ENCODE data around the gene KRT6B. TPM values are rescaled to one million over a fixed set of nuclear protein-coding genes. Genes with fewer than 3 reads are reported as not detected.
"Not testable (repeated sequence)": the region's sequence is repeated elsewhere in the genome, so short reads cannot be mapped to it uniquely, and the experiment has no call there.

The KRT6B gene
- not detected for total RNA-seq

DNA sequence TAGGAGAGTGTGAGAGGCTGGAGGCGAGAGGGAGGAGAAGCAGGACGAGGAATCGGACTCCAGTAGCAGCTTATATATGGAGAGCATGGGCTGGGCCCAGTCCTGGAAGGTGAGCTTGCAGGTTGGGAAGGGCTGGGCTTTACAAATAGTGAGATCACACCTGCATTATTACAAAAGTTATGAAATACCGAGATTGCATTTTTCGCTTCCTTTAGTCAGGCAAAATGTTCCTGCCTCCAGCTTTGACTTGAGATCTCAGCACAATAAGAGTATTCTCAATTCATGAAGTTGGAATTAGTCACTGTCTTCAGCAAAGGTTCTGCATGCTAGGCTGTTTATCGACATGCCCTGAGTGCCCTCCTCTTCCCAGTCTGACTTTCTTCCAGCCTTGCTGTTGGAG is at the start of gene KRT6B:
Gene KRT6B (minus strand): TSS at position 46 of the 400 bp plus-strand sequence. CDS start 68 bp downstream, outside the sequence.
- 60 to 77% methylated on average over 6 of the region's 6 CpGs for WGBS, 2 donors
- no peak for TF ChIP-seq POLR2A (IDR thresholded peaks at IDR 0.05)
- TF ChIP-seq, protein P1, sequence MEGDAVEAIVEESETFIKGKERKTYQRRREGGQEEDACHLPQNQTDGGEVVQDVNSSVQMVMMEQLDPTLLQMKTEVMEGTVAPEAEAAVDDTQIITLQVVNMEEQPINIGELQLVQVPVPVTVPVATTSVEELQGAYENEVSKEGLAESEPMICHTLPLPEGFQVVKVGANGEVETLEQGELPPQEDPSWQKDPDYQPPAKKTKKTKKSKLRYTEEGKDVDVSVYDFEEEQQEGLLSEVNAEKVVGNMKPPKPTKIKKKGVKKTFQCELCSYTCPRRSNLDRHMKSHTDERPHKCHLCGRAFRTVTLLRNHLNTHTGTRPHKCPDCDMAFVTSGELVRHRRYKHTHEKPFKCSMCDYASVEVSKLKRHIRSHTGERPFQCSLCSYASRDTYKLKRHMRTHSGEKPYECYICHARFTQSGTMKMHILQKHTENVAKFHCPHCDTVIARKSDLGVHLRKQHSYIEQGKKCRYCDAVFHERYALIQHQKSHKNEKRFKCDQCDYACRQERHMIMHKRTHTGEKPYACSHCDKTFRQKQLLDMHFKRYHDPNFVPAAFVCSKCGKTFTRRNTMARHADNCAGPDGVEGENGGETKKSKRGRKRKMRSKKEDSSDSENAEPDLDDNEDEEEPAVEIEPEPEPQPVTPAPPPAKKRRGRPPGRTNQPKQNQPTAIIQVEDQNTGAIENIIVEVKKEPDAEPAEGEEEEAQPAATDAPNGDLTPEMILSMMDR (IDR thresholded peaks at IDR 0.05): no peak
- no peaks in the 10 kb centered on the region for H3K36me3 ChIP-seq (replicated peaks in 1 of 2; ENCODE audit: insufficient read depth in 1 of 2, low read depth in 2 of 2)
- peak; percentile 21 for ATAC-seq
- H3K27ac ChIP-seq: peak within 1 kb of the TSS in 2 of 4 donors; percentile 24 to 41
- no peaks in the 10 kb centered on the region for H3K27me3 ChIP-seq
- no peak within 1 kb of the TSS for H3K4me3 ChIP-seq
- H3K9me3 ChIP-seq: no peaks in the 10 kb centered on the region
- intact Hi-C loops (cut with DNase I): no loop called here
- no peaks in the 10 kb centered on the region for H3K4me1 ChIP-seq
- no peak for DNase-seq

DNA sequence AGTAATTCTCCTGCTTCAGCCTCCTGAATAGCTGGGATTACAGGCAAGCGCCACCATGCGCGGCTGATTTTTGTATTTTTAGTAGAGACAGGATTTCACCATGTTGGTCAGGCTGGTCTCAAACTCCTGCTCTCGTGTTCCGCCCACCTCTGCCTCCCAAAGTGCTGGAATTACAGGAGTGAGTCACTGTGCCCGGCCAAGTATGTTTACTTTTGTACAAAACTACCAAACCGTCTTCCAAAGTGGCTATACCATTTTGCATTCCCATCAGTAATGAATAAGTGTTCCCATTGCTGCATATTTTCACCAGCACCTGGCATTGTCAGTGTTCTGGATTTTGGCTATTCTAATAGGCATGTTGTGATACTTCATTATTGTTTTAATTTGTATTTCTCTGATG is 49.5 kb upstream of the KRT6B start:
- Histone ChIP-seq H3K9me3 (no peaks in the 10 kb centered on the region), H3K27me3 (no peaks in the 10 kb centered on the region), H3K4me1 (no peaks in the 10 kb centered on the region), H3K27ac (no peak overlapping the region), H3K4me3 (no peak overlapping the region), H3K36me3 (replicated peaks in 1 of 2; ENCODE audit: insufficient read depth in 1 of 2, low read depth in 2 of 2) (no peaks in the 10 kb centered on the region)
- intact Hi-C loops (cut with DNase I): no loop called here
- DNase-seq: no peak
- 71 to 85% methylated on average over 7 of the region's 7 CpGs for WGBS, 2 donors
- TF ChIP-seq POLR2A (IDR thresholded peaks at IDR 0.05): no peak
- TF ChIP-seq, protein P1 (IDR thresholded peaks at IDR 0.05): no peak
- no peak for ATAC-seq

DNA sequence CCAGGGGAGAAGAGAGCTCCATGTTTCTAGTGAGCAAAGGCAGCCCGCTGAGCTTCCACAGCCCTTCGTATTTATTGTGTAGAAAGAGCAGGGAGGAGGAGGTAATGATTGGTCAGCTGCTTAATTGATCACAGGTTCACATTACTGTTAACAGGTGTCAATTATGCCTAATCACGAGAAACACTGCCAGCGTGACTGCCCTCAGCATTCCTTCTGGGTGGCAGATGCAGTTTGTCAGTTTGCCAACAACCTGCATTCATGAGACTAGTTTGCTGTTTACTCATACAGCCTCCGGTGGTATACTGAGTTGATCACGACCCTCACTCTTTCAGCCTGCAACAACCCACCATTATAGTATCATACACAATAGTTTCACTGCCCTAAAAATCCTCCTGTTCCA is 48.6 kb upstream of the KRT6B start:
- H3K27ac ChIP-seq: not testable (repeated sequence)
- 40 to 44% methylated on average over 6 of the region's 6 CpGs for WGBS, 2 donors

DNA sequence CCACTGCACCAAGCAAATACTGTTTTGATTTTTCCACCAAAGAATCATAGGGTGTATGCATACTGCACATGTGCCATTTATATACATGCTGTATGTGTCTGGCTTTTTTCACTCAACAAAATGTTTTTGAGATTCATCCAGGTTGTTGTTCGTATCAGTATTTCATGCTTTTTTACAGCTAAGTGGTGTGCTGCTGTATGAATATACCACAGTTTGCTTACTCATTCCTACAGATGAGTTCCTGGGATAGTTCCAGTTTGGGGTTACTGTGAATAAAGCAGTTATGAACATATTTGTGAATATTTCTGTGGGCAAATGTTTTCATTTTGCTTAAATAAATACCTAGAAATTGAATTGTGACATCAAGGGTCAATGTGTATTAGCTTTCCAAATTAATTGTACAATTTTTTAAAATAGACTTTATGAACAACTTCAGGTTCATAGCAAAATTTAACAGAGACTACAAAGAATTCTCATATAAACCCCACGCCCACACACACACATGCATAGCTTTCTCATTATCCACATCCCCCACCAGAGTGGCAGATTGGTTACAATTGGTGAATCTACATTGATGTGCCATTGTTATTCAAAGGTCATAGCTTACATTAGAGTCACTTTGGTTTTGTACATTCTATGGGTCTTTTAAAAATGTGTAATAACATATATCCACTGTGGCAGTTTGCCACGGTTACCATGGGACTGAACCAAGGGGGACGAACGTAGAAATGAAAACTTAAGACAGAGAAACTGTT is 48.0 kb upstream of the KRT6B start:
- ATAC-seq (no peak), DNase-seq (no peak)
- Histone ChIP-seq H3K4me3 (no peak overlapping the region), H3K9me3 (no peaks in the 10 kb centered on the region), H3K27ac (no peak overlapping the region), H3K4me1 (no peaks in the 10 kb centered on the region), H3K27me3 (no peaks in the 10 kb centered on the region), H3K36me3 (replicated peaks in 1 of 2; ENCODE audit: insufficient read depth in 1 of 2, low read depth in 2 of 2) (no peaks in the 10 kb centered on the region)
- TF ChIP-seq, protein P1 (IDR thresholded peaks at IDR 0.05): no peak
- no peak for TF ChIP-seq POLR2A (IDR thresholded peaks at IDR 0.05)
- WGBS, 2 donors: 71% methylated on average over 5 of the region's 5 CpGs
- intact Hi-C loops (cut with DNase I): no loop called here

More for the DNA sequence above, 48.6 kb upstream of the KRT6B start:
- intact Hi-C loops (cut with DNase I); H3K4me1 ChIP-seq; H3K4me3 ChIP-seq; H3K27me3 ChIP-seq; ATAC-seq; H3K36me3 ChIP-seq (replicated peaks in 1 of 2; ENCODE audit: insufficient read depth in 1 of 2, low read depth in 2 of 2); DNase-seq; H3K9me3 ChIP-seq: not testable (repeated sequence)

DNA sequence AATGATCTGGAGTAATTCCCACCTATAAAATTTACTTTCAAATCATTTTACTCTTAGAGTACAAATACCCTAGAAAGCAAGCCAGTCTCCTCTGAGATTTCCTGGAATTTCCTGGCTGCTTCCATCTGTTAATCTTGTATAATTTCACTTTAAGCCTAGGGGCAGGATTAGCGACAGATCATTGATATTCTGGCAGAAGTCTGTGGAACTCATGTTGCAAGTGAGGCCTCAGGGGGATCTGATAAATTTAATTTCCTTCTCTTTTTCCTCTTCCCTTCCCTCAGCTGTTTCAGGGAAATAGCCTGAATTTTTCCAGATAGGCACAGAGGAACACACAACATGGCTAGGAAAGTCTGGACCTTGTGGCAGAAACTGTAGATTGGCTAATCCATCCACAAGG is 47.0 kb upstream of the KRT6B start:
- Histone ChIP-seq H3K36me3 (replicated peaks in 1 of 2; ENCODE audit: insufficient read depth in 1 of 2, low read depth in 2 of 2) (no peaks in the 10 kb centered on the region), H3K4me1 (no peaks in the 10 kb centered on the region), H3K9me3 (no peaks in the 10 kb centered on the region), H3K27ac (no peak overlapping the region), H3K27me3 (no peaks in the 10 kb centered on the region), H3K4me3 (no peak overlapping the region)
- intact Hi-C loops (cut with DNase I): no loop called here
- DNase-seq: no peak
- 35 to 85% methylated on average over 1 of the region's 1 CpG for WGBS, 2 donors
- no peak for ATAC-seq
- TF ChIP-seq, protein P1 (IDR thresholded peaks at IDR 0.05): no peak
- no peak for TF ChIP-seq POLR2A (IDR thresholded peaks at IDR 0.05)
